Measurements from ENCODE around the gene UBAC2.

The UBAC2 gene

DNA sequence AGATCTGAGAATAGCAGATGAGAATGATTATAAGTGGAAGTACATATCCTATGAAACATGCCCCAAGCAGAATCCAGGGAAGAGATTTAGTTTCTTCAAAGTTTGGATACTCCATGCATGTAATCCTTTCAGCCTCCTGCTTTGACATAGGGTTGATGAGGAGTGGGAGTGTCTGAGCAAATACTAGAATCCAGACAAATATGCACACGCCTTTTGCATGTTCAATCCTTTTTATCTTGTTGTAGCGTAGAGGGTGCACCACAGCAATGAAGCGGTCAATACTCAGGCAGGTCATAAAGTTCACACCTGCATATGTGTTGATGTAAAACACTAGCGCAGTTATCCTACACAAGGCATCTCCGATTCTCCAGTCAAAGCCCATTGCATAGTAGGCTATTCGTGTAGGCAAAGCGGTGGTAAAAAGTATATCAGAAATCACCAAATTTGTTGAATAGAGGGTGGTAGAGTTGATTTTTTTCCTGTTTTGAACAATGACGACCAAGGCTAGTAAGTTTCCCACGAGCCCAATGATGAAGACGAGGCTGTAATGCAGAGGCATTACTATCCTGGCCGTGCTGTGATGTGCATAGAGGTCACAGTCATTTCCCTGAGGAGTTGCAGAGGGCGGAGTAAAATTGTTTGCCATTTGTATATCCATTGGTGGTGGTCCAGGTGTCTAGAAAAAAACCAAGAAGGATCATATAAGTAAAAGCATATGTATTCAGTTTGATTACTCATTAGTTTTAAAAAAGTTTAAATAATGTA, 95.0 kb downstream of the UBAC2 start:
- no peak overlapping the region for H3K4me2 ChIP-seq
- no peaks in the 10 kb centered on the region for H3K79me2 ChIP-seq (ENCODE audit: insufficient read depth, low read depth)
- H4K20me1 ChIP-seq (ENCODE audit: insufficient read depth), result no peaks in the 10 kb centered on the region
- H3K9ac ChIP-seq, result no peak overlapping the region
- H3K27ac ChIP-seq, result no peak overlapping the region
- TF ChIP-seq CTCF (conservative IDR thresholded peaks at IDR 0.05; ENCODE audit: low read depth, low read length), result no peak
- no peaks in the 10 kb centered on the region for H3K27me3 ChIP-seq (ENCODE audit: insufficient read depth, low read depth)
- no peak overlapping the region for H2AFZ ChIP-seq (ENCODE audit: low read depth)
- H3K36me3 ChIP-seq (ENCODE audit: insufficient read depth), result no peaks in the 10 kb centered on the region
- H3K4me1 ChIP-seq (ENCODE audit: low read depth, poor library complexity, severe bottlenecking), result no peaks in the 10 kb centered on the region
- no peak overlapping the region for H3K4me3 ChIP-seq (IDR thresholded peaks at IDR 0.05; ENCODE audit: insufficient read depth, low read depth, low read length)

DNA sequence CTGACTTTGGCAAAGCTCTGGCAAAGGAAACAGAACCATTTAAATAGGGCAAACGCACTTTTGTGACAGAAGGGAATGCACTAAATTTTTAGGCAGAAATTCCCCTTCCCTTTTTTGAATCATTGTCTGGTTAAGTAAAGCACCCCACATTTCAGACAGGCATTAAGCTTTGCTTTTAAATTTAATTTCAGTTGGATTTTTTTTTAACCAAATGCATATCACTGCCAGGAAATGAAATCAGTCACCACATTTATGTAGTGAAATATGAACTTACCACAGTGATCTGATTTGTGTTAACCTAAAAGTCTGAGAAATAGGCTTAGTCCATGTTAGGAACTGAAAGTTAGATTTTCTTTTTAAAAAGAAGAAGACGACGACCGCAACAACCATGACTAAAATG, 95.7 kb downstream of the UBAC2 start:
- Histone ChIP-seq H3K4me2 (no peak overlapping the region), H3K4me1 (ENCODE audit: low read depth, poor library complexity, severe bottlenecking) (no peaks in the 10 kb centered on the region), H3K27ac (no peak overlapping the region), H4K20me1 (ENCODE audit: insufficient read depth) (no peaks in the 10 kb centered on the region), H3K4me3 (IDR thresholded peaks at IDR 0.05; ENCODE audit: insufficient read depth, low read depth, low read length) (no peak overlapping the region), H3K27me3 (ENCODE audit: insufficient read depth, low read depth) (no peaks in the 10 kb centered on the region), H2AFZ (ENCODE audit: low read depth) (no peak overlapping the region), H3K36me3 (ENCODE audit: insufficient read depth) (no peaks in the 10 kb centered on the region), H3K9ac (no peak overlapping the region), H3K79me2 (ENCODE audit: insufficient read depth, low read depth) (no peaks in the 10 kb centered on the region)
- no peak for TF ChIP-seq CTCF (conservative IDR thresholded peaks at IDR 0.05; ENCODE audit: low read depth, low read length)

DNA sequence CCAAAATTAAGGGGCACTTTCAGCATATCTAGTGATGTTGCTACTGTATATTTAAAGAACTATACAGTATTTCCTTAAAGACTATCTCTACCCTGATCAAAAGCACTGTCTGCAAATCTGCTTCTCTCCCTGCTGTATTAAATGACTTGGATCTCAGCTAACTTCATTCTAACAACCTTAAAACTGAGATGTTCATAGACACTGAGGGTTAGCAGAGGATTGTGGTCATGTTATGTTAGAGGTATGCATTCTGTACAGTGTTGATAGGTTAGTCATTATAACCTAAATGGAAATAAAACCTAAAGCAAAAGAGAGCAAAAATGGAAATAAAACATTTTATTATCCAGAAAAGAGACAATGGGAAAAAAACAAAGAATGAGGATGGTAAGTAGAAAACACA, 96.7 kb downstream of the UBAC2 start:
- Histone ChIP-seq H3K27ac (no peak overlapping the region), H3K9ac (no peak overlapping the region), H3K36me3 (ENCODE audit: insufficient read depth) (no peaks in the 10 kb centered on the region), H3K79me2 (ENCODE audit: insufficient read depth, low read depth) (no peaks in the 10 kb centered on the region), H3K4me2 (no peak overlapping the region), H3K27me3 (ENCODE audit: insufficient read depth, low read depth) (no peaks in the 10 kb centered on the region), H4K20me1 (ENCODE audit: insufficient read depth) (no peaks in the 10 kb centered on the region), H3K4me3 (IDR thresholded peaks at IDR 0.05; ENCODE audit: insufficient read depth, low read depth, low read length) (no peak overlapping the region), H3K4me1 (ENCODE audit: low read depth, poor library complexity, severe bottlenecking) (no peaks in the 10 kb centered on the region), H2AFZ (ENCODE audit: low read depth) (no peak overlapping the region)
- TF ChIP-seq CTCF (conservative IDR thresholded peaks at IDR 0.05; ENCODE audit: low read depth, low read length), result no peak

DNA sequence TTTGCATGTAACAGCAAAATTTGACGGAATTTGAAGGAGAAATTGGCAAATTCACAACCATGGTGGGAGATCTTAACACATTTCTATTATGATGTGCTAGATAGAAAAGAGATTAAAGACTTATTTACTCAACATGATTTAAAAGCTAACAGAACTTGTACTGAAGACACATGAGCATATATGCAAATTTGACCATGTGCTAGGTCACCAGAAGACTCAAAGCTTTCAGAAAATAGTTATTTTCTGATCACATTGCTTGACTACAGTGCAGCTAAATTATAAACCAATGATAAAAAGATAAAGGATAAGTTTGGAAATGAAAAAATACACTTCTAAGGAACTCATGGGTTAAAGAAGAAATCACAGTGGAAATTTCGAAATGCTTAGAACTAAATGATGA, 97.4 kb downstream of the UBAC2 start:
- Histone ChIP-seq H4K20me1 (ENCODE audit: insufficient read depth) (no peaks in the 10 kb centered on the region), H3K27me3 (ENCODE audit: insufficient read depth, low read depth) (no peaks in the 10 kb centered on the region), H3K4me3 (IDR thresholded peaks at IDR 0.05; ENCODE audit: insufficient read depth, low read depth, low read length) (no peak overlapping the region), H3K36me3 (ENCODE audit: insufficient read depth) (no peaks in the 10 kb centered on the region), H2AFZ (ENCODE audit: low read depth) (no peak overlapping the region), H3K79me2 (ENCODE audit: insufficient read depth, low read depth) (no peaks in the 10 kb centered on the region), H3K4me1 (ENCODE audit: low read depth, poor library complexity, severe bottlenecking) (no peaks in the 10 kb centered on the region), H3K9ac (no peak overlapping the region), H3K4me2 (no peak overlapping the region), H3K27ac (no peak overlapping the region)
- no peak for TF ChIP-seq CTCF (conservative IDR thresholded peaks at IDR 0.05; ENCODE audit: low read depth, low read length)
